Peyer's patch (tissue), 4 donors: ENCODE measurements around the gene C1orf185.

Experiments used
- POLR2A ChIP-seq, 2 donors: fragments of 450-650 bp; IDR thresholded peaks; one replicate each; pipeline ENCODE4 v1.5.1; 2017; ENCODE audit warnings: antibody characterized with exemption in 2 of 2, mild to moderate bottlenecking in 2 of 2, moderate library complexity in 2 of 2
- TF ChIP-seq, protein P1 (sequence below), 6 experiments: fragments of 450-650 bp in 4 of 6; fragments of 200-600 bp in 2 of 6; sonication (generic) in 1 of 6; IDR thresholded peaks; one replicate each; pipeline ENCODE4 v1.5.1; 2017 to 2019; ENCODE audit warnings: antibody characterized with exemption in 6 of 6, mild to moderate bottlenecking in 3 of 6, moderate library complexity in 1 of 6

DNA sequence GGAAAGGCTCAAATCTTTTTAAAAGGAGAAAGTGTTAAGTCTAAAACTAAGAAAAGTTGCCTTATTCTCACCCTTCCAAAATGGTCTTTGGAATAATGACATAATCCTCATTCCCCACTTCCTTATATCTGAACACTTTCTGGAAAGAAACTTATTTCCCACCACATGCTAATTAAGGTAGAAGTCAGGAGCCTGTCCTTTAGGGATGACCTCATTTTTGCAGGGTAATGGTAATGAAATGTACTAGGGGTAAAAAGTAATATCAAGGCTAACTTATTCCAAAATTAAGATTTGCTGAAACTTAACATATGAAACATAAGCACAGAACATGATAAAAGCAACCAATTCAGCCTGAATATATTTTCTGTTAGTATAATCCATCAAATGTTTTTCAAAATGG lies 29.4 kb upstream of the C1orf185 start:
- TF ChIP-seq, protein P1, sequence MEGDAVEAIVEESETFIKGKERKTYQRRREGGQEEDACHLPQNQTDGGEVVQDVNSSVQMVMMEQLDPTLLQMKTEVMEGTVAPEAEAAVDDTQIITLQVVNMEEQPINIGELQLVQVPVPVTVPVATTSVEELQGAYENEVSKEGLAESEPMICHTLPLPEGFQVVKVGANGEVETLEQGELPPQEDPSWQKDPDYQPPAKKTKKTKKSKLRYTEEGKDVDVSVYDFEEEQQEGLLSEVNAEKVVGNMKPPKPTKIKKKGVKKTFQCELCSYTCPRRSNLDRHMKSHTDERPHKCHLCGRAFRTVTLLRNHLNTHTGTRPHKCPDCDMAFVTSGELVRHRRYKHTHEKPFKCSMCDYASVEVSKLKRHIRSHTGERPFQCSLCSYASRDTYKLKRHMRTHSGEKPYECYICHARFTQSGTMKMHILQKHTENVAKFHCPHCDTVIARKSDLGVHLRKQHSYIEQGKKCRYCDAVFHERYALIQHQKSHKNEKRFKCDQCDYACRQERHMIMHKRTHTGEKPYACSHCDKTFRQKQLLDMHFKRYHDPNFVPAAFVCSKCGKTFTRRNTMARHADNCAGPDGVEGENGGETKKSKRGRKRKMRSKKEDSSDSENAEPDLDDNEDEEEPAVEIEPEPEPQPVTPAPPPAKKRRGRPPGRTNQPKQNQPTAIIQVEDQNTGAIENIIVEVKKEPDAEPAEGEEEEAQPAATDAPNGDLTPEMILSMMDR (IDR thresholded peaks at IDR 0.05), result no peak
- TF ChIP-seq POLR2A (IDR thresholded peaks at IDR 0.05), result no peak
